IMR-90 (cell line): Measurements from ENCODE around the gene RHOT2.

Experiments
- CEBPB ChIP-seq: IDR thresholded peaks from 2 replicates; pipeline ENCODE4 v1.6.1; 2012; ENCODE audit warnings: low read depth, low read length, improper control_type of control experiment
- FOS ChIP-seq: fragments of 150-350 bp; IDR thresholded peaks from 2 replicates; pipeline ENCODE4 v1.6.1; 2016; ENCODE audit warnings: low read depth, low read length
- MAFK ChIP-seq: IDR thresholded peaks from 2 replicates; pipeline ENCODE4 v1.6.1; 2012; ENCODE audit warnings: low read depth, low read length, improper control_type of control experiment
- MAZ ChIP-seq: IDR thresholded peaks from 2 replicates; pipeline ENCODE4 v1.6.1; 2012; ENCODE audit warnings: low read depth, mild to moderate bottlenecking, low read length, improper control_type of control experiment, moderate library complexity, borderline replicate concordance
- POLR2A ChIP-seq: IDR thresholded peaks from 2 replicates; pipeline ENCODE4 v1.6.1; 2012; ENCODE audit warnings: mild to moderate bottlenecking, low read depth, low read length
- RCOR1 ChIP-seq: IDR thresholded peaks from 2 replicates; pipeline ENCODE4 v1.6.1; 2012; ENCODE audit warnings: mild to moderate bottlenecking, low read length, improper control_type of control experiment; ENCODE audit not compliant: insufficient replicate concordance
- RFX5 ChIP-seq: IDR thresholded peaks from 2 replicates; pipeline ENCODE4 v1.8.0; 2012; ENCODE audit warnings: low read depth, mild to moderate bottlenecking, low read length, moderate library complexity
- SMC3 ChIP-seq: fragments of 150-350 bp; IDR thresholded peaks from 2 replicates; pipeline ENCODE4 v1.6.1; 2016; ENCODE audit warnings: low read depth, mild to moderate bottlenecking, antibody characterized with exemption, low read length, moderate library complexity
- TF ChIP-seq, protein P1 (sequence below): conservative IDR thresholded peaks from 2 replicates; pipeline ENCODE4 v1.5.1; 2012; ENCODE audit warnings: mild to moderate bottlenecking, low read depth, low read length, improper control_type of control experiment
- TF ChIP-seq, protein P2 (sequence below): fragments of 150-350 bp; IDR thresholded peaks from 2 replicates; pipeline ENCODE4 v1.6.1; 2017; ENCODE audit warnings: mild to moderate bottlenecking, antibody characterized with exemption, low read length, low read depth
- TF ChIP-seq, protein P3 (sequence below): fragments of 150-350 bp; IDR thresholded peaks from 2 replicates; pipeline ENCODE4 v1.6.1; 2016; ENCODE audit warnings: low read depth, mild to moderate bottlenecking, low read length, moderate library complexity, borderline replicate concordance

DNA sequence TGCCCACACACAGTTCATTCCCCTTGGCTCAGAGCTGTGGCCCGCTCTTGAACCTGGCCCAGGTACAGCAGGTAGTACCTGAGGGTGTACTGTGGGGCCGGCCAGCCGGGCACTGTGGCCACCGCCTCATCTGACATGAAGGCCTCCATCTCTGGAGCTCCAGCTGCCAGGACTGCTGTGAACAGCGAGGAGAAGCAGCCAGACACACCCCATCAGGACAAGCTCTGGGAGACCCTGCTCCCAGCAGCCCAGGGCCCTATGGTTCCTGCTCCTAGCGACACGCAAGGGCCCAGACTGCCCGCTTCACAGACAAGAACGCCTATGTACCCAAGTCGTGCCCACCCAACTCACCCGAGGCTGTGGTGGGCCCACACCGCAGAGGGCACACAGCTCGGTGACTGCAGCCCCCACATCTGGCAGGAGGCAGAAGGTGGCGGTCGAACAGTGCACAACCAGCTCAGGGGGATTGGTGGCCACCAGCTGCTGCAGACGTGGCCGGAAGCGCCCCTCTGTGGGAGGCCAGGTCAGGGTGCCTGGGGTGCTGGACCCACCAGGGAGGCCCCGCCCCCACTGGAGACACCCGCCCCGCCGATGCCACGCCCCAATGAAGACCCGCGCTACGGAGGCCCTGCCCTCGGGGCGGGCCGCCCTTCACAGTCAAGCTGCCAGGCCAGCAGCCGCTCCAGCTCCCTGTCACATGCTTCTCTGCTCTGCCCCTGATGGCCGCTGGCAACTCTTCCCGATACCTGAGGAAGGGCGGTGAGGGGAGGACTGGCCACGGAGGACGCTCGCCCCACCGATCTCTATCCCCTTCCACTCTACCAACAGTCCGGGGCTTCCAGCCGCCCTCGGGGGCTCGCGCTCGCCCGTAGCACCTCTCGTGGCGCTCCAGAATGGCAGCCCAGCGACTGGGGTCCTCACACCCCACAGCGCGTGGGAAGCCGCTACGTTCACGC is 11.2 kb downstream of the RHOT2 start:
- TF ChIP-seq, protein P1, sequence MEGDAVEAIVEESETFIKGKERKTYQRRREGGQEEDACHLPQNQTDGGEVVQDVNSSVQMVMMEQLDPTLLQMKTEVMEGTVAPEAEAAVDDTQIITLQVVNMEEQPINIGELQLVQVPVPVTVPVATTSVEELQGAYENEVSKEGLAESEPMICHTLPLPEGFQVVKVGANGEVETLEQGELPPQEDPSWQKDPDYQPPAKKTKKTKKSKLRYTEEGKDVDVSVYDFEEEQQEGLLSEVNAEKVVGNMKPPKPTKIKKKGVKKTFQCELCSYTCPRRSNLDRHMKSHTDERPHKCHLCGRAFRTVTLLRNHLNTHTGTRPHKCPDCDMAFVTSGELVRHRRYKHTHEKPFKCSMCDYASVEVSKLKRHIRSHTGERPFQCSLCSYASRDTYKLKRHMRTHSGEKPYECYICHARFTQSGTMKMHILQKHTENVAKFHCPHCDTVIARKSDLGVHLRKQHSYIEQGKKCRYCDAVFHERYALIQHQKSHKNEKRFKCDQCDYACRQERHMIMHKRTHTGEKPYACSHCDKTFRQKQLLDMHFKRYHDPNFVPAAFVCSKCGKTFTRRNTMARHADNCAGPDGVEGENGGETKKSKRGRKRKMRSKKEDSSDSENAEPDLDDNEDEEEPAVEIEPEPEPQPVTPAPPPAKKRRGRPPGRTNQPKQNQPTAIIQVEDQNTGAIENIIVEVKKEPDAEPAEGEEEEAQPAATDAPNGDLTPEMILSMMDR, result no peak
- TF ChIP-seq MAFK, result no peak
- 0 out of 2 replicates have a peak, but pooled peaks have one; percentile 8 for TF ChIP-seq POLR2A
- no peak for TF ChIP-seq RCOR1
- no peak for TF ChIP-seq SMC3
- no peak for TF ChIP-seq MAZ
- TF ChIP-seq, protein P2, sequence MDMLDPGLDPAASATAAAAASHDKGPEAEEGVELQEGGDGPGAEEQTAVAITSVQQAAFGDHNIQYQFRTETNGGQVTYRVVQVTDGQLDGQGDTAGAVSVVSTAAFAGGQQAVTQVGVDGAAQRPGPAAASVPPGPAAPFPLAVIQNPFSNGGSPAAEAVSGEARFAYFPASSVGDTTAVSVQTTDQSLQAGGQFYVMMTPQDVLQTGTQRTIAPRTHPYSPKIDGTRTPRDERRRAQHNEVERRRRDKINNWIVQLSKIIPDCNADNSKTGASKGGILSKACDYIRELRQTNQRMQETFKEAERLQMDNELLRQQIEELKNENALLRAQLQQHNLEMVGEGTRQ, result no peak
- no peak for TF ChIP-seq RFX5
- TF ChIP-seq, protein P3, sequence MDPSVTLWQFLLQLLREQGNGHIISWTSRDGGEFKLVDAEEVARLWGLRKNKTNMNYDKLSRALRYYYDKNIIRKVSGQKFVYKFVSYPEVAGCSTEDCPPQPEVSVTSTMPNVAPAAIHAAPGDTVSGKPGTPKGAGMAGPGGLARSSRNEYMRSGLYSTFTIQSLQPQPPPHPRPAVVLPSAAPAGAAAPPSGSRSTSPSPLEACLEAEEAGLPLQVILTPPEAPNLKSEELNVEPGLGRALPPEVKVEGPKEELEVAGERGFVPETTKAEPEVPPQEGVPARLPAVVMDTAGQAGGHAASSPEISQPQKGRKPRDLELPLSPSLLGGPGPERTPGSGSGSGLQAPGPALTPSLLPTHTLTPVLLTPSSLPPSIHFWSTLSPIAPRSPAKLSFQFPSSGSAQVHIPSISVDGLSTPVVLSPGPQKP, result no peak
- TF ChIP-seq FOS, result no peak
- TF ChIP-seq CEBPB, result no peak
